Measurements from ENCODE around the gene C4orf33.
A peak's percentile ranks its signal among the peaks of the same experiment; 100 is the strongest.
"Not testable (repeated sequence)": the region's sequence is repeated elsewhere in the genome, so short reads cannot be mapped to it uniquely, and the experiment has no call there.

Gene C4orf33, protein sequence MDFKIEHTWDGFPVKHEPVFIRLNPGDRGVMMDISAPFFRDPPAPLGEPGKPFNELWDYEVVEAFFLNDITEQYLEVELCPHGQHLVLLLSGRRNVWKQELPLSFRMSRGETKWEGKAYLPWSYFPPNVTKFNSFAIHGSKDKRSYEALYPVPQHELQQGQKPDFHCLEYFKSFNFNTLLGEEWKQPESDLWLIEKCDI

GRCh38 chr4:129095811-129096454 lies at the start of gene C4orf33:
TSS of gene C4orf33 (plus strand) at chr4:129096152. CDS start at chr4:129102611, 6,459 bp downstream.
- TF ChIP-seq, protein P1, sequence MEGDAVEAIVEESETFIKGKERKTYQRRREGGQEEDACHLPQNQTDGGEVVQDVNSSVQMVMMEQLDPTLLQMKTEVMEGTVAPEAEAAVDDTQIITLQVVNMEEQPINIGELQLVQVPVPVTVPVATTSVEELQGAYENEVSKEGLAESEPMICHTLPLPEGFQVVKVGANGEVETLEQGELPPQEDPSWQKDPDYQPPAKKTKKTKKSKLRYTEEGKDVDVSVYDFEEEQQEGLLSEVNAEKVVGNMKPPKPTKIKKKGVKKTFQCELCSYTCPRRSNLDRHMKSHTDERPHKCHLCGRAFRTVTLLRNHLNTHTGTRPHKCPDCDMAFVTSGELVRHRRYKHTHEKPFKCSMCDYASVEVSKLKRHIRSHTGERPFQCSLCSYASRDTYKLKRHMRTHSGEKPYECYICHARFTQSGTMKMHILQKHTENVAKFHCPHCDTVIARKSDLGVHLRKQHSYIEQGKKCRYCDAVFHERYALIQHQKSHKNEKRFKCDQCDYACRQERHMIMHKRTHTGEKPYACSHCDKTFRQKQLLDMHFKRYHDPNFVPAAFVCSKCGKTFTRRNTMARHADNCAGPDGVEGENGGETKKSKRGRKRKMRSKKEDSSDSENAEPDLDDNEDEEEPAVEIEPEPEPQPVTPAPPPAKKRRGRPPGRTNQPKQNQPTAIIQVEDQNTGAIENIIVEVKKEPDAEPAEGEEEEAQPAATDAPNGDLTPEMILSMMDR (IDR thresholded peaks at IDR 0.05; ENCODE audit: insufficient read depth, low read depth, low read length, missing control alignments): no peak
- peak; percentile 87 for DNase-seq (ENCODE audit: low read depth)
- peak within 1 kb of the TSS; percentile 79 for H3K4me3 ChIP-seq (ENCODE audit: low read depth, low read length)

- no peak overlapping the region for H3K4me3 ChIP-seq (ENCODE audit: low read depth, low read length)
- TF ChIP-seq, protein P1 (IDR thresholded peaks at IDR 0.05; ENCODE audit: insufficient read depth, low read depth, low read length, missing control alignments): no peak
- DNase-seq (ENCODE audit: low read depth): no peak
Measured at GRCh38 chr4:129059028-129059427, 36.9 kb upstream of the C4orf33 start.

DNA sequence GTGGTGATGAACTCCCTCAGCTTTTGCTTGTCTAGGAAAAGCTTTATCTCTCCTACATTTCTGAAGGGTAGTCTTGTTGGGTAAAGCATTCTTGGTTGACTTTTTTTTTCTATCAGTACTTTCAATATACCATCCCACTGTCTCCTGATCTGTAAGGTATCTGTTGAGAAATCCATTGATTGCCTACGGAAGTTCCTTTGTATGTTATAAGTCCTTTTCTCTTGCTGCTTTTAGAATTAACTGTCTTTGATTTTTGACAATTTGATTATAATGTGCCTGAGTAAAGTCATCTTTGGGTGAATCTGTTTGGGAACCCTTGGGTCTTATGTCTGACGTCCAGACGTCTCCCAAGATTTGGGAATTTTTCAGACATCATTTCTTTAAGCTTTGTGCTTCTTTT lies 33.4 kb upstream of the C4orf33 start:
- no peak for DNase-seq (ENCODE audit: low read depth)
- TF ChIP-seq, protein P1 (IDR thresholded peaks at IDR 0.05; ENCODE audit: insufficient read depth, low read depth, low read length, missing control alignments): no peak
- no peak overlapping the region for H3K4me3 ChIP-seq (ENCODE audit: low read depth, low read length)

DNA sequence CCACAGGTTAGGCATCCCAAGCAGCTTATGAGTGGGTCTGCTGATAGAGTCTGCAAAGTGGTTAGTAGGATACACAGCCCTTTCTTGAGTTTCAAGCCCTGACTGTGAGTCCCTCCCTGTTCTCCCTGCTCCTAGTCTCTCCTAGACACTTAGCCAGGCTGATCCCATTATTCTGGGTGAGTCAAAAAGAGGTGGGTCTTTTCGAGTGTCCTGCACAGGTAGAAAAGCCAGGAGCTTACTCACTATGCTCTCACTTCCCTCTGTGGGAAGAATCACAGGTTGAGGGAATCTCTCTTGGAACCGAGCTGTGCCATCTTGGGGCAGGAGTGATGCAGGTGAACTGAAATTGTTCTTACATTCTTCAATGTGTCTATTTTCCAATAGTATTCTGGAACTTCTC lies 32.3 kb upstream of the C4orf33 start:
- no peak overlapping the region for H3K4me3 ChIP-seq (ENCODE audit: low read depth, low read length)
- no peak for DNase-seq (ENCODE audit: low read depth)
- TF ChIP-seq, protein P1 (IDR thresholded peaks at IDR 0.05; ENCODE audit: insufficient read depth, low read depth, low read length, missing control alignments): no peak

DNA sequence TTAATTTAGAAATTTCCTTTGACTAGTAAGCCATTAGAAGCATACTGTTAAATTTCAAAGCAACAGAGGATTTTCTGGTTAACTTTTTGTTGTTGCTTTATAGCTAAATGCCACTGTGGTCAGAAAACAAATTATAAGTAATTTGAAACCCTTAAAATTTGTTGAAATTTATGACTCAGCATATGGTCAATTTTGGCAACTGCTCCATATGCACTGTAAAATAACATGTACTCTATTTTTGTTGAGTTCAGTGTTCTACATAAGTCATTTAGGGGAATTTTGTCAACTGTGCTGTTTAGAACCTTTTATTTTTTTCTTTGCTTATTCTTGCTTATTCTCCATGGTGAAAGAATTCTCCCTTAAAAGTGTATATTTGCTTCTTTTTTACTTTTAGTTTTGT lies 31.2 kb upstream of the C4orf33 start:
- TF ChIP-seq, protein P1 (IDR thresholded peaks at IDR 0.05; ENCODE audit: insufficient read depth, low read depth, low read length, missing control alignments): no peak
- DNase-seq (ENCODE audit: low read depth): no peak
- no peak overlapping the region for H3K4me3 ChIP-seq (ENCODE audit: low read depth, low read length)

- not testable (repeated sequence) for DNase-seq (ENCODE audit: low read depth); H3K4me3 ChIP-seq (ENCODE audit: low read depth, low read length)
Measured at GRCh38 chr4:129069537-129069936, 26.4 kb upstream of the C4orf33 start.

DNA sequence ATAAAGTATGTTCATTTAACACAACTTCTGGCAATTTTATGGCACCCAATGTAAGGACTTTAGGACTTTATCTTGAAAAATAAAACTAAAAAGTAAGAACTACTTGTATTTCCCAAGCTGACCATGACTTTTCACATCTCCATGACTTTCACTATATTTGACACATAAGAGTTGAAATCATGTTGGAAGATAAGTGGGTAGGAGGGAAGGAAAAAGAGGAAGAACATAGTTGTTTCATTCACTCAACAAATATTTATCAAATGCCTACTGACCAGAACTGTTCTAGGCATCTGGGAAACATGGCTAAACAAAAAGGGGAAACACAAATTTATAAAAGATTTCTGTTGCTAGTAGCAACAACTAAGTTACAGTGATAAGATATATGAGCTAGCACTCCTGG lies 18.6 kb upstream of the C4orf33 start:
- TF ChIP-seq, protein P1 (IDR thresholded peaks at IDR 0.05; ENCODE audit: insufficient read depth, low read depth, low read length, missing control alignments): no peak
- H3K4me3 ChIP-seq (ENCODE audit: low read depth, low read length): no peak overlapping the region
- DNase-seq (ENCODE audit: low read depth): no peak

Measured in GM12865 (cell line).